HG03520 (cell line): Measurements from ENCODE around the gene MOB3B.
"Not testable (repeated sequence)": the region's sequence is repeated elsewhere in the genome, so short reads cannot be mapped to it uniquely, and the experiment has no call there.

Experiments
- ATAC-seq: cut with Tn5 transposase; IDR thresholded peaks from one replicate; pipeline ENCODE4 v1.9.1; 2021; ENCODE audit warnings: mild to moderate bottlenecking, moderate library complexity; ENCODE audit not compliant: unreplicated experiment

The MOB3B gene

DNA sequence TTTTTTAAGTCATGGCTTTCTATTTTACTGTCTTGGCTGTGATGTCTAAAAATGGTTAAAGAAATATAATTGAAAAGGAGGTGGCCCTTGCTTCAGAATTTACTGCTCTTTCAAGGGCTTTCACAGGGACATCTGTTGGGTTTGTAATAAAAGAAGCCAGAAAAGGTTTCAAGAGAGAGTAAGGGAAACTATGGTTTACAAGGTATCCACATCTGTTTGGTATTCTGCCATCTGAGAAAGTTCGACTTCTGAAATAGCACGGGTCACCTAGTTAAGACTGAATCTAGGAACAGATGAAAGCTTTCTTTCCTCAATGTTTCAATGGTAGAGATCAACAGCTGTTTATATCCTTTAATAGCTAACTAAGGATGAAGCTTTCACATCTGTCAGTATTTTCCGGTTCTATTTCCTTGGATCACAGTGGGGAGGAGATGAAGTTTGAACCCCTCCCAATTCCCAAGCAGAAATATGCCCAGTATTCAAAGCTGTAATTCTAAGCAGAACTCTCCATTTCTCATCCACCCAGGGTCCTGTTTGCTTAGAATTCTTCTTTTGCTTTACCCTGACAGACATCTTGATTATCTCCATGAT, 78.3 kb downstream of the MOB3B start:
- no peak for ATAC-seq

DNA sequence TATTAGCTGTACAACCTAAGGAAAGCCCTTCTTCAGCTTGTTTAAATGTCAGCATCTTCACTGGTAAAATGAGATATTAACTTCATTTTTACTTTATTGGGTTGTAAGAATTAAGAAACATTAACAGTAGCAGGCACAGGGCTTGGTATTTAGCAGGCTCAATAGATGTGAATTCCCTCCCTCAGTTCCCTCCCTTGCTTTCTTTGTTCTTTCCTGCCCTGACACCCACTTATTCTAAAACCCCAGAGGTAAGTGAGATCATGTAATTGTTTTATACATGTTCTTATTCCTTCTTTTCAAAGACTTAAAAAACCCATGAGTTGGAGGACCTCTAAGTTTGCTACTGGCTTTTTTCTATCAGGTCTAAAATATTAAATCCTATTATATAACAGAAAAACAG, 78.9 kb downstream of the MOB3B start:
- ATAC-seq: no peak

DNA sequence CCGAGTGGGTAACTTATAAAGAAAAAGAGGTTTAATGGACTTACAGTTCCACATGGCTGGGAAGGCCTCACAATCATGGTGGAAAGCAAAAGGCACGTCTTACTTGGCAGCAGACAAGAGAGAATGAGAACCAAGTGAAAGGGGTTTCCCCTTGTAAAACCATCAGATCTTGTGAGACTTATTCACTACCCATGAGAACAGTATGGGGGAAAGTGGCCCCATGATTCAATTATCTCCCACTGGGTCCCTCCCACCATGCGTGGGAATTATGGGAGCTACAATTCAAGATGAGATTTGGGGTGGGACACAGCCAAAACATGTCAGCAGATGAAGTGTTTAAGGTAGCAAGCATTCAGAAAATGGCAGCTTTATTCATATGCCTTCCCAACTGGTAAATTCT, 81.3 kb downstream of the MOB3B start:
- not testable (repeated sequence) for ATAC-seq

DNA sequence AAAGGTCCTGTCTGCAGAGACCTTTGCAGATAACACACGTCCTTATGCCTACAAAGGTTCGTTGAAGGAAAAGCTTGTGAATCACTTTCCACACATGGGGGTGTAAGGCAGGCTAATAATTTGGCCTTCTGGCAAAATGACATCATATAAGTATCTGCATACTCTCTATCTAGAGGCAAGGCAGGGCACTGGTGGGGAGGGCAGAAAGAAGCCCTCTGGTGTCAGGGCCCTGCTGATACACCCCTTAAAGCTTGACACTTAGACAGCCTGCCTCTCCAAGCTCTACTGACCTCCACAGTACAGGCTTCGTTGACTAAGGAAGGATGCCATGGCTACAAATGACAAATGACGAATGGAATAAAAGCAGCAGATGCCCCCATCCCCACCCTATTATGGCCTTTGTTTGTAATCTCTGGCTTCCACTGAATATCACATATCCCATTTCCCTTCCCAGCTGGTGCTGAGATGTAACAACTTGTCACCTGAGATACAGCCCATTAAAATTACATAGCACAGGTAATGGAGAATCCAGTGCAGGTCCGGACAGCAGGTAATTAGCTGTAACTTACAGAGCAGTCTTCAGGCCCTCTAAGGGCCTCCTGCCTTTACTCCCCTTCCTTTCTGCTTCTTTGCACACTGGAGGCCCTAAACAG, 82.5 kb downstream of the MOB3B start:
- no peak for ATAC-seq

DNA sequence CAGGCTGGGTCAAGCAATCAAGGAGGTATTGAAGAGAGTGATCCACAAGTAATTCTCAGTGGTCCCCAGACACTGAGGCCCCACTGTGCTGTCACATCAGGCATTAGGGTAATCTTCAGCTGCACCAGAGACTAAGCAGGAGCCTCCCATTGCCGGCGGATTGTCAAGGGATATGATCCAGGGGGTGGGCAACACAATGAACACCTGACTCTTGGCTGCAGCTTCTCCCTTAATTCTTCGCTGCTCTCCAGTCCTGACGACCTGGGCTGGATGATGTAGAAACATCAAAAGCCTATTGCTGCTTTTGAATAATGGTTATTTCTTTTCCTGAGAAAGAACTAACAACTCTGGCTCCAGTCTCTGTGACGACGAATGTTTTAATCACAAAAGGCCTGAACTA, 83.9 kb downstream of the MOB3B start:
- ATAC-seq: no peak

DNA sequence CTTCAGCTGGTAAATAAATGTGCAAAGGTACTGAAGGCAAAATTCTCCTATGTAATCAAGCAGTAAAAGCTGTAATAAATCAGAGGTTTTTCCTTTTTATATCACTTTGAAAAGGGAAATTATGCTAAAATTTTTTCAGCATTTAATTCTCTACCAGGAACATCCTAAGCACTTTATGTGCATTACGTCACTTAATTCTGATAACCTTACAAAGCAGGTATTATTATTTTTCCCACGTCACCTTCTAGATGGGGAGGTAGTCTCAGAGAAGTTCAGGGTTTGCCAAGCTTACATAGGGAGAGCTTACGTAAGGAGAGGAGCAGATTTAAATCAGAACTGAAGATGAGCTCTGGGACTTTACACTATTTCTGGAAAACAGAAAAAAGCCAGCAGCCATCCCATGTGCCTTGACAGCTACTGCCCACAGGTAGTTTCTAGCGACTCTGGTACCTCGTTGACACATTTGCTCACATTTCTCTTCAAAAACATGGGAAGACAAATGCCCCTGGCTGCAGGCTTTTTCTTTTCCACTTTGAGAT, 84.5 kb downstream of the MOB3B start:
- ATAC-seq: no peak

DNA sequence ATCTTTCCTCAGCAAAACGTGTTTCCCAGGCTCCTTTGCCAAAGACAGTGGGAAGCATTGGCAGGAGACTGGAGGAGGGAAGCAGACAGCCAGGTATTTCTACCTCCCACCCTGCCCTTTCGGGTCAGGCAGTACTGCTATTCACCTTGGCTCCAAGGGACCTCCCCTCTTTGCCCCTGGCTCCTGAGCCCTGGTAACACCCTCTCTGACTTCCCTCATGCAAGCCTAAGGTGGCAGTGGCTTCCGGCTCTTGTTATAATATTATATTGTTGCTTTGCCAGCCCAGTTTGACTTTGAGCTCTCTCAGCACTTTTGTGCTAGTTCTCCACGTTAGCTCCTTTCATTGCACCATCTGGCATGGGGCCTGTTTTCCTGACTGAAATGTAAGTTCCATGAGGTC, 87.2 kb downstream of the MOB3B start:
- ATAC-seq: no peak

DNA sequence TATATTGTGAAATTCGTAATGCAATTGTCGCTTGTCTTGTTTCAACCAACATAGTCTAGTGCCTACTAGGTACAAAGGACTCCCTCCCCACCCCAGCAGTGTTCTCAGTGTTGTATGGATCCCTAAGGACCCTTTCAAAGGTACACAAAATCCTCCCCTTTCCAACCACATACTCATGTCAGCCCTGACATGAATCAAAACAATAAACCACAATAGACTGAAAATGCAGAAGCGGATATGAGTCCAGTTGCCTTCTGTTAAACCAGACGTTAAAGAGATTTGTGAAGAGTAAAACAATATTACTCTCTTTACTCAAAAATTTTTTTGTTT, 87.9 kb downstream of the MOB3B start:
- peak; percentile 96 for ATAC-seq

DNA sequence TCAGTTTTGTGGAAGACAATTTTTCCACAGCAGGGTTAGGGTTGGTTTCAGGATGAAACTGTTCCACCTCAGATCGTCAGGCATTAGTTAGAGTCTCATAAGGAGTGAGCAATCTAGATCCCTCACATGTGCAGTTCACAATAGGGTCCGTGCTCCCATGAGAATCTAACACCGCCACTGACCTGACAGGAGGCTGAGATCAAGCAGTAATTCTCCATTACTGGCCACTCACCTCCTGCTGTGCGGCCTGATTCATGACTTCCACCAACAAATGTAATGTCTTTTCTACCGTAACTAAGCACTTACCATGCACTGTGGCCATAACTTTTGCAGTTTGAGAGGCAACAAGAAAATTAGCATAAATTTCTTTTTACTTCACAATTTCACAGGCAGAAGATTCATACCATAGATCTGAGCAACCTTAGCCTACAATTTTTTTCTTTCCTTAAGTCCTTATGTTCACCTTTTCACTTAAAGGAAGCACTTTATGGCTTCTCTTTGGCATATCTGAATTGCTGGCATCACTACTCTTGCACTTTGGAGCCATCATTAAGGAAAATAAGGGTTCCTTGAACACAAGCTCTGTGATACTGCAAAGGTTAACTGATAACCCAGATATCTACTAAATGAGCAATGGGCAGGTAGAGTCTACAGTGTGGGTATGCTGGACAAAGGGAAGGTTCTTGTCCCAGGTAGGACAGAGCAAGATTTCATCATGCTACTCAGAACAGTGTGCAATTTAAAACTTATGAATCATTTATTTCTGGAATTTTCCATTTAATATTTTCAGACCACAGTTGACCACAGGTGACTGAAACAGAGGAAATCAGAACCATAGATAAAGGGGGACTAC, 88.5 kb downstream of the MOB3B start:
- ATAC-seq: peak; percentile 14

DNA sequence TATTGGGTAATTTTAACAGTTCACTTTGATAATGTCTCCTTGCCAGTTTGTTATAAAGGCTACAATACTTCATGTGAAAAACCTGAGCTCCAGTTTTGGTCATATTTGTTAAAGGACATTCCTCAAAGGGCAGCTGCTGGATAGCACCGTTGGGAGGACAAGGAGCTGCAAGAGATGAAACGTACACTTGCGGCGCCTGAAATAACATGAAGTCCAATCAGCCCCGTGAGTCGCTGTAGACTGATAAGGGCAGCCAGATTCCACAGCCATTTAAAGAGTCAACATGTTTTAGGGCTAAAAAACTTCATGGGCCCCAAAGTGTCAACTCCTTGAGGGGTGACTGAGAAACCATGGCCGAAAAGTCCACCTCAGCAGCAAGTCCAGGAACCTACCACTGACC, 91.1 kb downstream of the MOB3B start:
- no peak for ATAC-seq

DNA sequence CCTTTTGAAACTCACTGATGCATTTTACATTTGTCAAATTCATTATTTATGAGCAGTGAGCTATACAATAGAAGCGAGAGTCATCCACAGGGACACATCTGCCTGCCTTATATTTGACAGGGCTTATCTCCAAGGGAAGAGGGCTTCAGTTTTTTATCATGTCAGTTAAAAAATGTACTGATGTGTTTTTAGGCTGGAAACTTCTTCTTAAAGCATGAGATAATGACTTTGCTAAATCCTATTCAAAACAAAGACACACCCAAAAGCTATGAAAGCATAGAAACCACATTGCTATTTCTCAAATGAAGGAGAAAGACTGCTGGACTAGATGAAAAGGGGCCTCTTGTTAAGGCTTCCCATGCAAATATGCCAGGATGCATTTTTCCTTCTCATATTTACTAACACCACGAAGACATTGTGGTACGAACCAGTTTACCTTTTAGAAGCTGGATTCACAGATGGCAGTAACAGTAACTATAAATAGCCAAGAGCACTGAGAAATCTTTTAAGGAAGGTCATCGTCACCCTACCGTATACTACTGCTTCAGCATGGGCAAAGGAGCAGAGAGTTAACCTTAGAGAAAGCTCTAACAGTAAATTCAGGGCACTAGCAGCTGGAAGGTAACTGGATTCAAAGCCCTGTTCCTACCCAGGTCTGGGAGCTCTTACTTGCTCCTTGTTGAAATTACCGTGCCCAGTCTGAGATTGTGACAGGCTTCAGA, 91.8 kb downstream of the MOB3B start:
- ATAC-seq: no peak

DNA sequence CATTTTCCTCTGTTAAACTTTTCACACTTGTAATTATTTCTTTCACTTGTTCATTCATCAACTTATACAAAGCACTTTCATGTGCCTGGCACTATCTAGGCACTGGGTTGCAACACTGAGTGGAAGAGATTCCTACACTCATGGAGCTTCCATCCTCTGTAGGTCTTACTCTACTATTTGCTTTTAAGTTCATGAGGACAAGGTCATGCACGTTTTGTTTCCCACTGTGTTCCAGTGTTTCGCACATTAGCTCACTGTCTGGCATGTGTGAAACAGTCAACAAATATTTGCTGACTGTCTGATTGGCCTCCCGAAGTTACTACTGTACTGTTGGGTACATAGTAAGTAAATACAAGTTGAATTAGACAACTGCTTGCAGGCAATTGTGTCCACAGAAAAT, 93.4 kb downstream of the MOB3B start:
- no peak for ATAC-seq

DNA sequence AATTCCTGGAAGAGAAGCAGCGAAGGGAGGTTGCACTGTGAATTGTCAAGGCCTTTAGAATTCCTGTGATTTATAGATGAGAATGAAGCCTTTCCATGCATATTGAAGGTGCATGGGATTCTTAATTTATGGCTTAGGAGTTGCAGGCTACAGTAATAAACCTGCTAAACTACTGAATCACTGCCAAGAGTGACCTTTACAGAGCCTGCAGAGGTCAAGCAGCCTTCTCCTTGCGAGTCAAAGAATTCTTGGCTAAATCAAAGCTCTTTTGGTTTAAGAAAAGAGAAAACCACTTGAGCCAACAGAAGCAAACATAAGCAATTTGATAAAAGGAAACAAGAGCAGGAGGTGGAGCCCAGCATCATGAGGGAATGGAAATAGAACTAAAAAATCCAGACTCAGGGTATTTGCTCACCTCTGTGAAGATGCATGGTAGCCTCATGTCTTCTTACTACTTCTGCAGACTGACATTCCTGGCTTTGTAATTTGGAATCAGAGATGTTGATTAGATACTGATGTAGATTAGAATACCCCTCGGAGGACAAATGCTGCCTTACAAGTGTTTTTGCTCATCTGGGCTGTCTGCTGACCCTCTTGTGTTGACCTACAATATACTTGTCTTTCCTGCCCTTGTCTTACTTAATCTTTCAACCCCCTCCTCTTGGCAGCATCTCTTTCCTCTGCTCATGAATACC, 95.8 kb downstream of the MOB3B start:
- no peak for ATAC-seq

DNA sequence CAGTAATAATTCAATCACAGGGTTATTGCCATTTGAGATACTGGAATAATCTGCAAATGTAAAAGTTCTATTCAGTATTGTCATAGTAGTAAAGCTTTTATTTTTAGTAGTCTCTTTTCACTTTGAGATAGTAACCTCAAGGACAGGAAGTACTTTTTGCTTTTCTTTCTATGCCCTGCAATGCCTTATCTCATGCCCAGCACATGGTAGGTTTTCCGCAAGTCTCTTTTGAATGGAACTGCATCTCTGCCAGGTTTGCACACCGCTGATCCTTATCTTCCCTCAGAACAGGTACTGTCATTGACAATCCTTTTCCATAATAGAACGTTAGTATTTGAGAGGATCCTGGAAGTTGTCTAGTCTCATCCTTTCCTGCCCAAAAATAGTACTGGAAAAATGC, 97.3 kb downstream of the MOB3B start:
- no peak for ATAC-seq

DNA sequence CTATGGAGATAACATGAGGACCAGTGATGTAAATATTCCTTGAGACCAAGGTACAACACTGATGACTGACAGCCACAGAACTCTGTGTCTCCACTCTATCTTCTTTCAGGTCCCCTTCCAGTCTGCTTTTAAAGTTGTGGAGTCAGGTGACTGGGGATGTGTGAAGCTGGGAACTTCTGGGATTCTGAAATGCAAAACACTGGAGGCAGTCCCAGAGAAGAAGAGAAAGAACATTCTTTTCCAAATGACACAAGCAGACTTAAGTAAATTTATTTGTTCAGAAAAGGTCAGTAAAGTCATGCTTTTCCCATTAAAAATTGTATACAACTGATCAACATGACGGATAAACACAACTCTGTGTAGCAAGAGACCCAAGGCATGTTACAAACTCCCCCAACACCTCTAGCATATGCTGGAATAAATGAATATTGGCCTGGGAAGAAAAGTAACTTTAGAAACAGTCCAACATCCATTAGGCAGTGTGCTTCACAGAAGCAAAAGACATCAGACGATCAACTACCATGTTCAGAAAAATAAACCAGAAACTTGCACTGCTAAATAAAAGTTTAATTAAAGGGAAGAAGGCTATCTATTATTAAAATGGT, 98.0 kb downstream of the MOB3B start:
- ATAC-seq: no peak

DNA sequence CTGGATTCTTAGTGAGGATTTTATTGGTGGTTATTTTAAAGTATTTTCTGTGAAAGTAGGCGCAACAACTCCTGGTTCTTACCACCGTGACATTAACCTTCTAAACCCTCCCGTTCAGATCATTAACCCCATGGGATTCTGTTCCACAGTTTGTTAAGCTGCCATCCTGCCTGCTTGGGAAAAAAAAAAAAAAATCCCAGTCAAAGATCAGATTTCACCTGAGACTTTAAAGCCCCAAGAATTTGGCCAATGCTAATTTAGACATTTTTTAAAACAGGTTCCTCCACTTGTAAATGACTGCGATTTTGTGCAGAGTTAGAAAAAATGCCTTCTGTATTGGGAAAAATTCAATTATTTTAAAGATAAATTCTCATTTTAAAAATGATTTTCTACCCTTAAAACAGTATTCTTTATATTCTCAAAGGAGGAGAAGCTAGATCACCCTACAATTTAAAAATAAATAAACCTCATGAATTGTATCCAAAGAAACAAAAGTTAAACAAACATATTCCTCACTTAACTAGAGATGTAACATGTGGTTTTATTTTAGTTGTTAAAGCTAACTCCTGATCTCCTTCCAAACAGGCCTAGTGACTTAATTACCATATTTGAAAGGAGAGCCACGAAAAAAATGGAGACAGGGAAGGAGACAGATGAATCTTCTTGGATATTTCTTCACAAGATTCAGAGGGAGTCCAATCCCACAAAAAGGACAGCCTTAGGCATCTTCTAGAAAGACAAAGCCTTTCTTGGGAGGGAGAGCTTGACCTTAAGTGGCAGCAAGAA, 98.7 kb downstream of the MOB3B start:
- no peak for ATAC-seq

DNA sequence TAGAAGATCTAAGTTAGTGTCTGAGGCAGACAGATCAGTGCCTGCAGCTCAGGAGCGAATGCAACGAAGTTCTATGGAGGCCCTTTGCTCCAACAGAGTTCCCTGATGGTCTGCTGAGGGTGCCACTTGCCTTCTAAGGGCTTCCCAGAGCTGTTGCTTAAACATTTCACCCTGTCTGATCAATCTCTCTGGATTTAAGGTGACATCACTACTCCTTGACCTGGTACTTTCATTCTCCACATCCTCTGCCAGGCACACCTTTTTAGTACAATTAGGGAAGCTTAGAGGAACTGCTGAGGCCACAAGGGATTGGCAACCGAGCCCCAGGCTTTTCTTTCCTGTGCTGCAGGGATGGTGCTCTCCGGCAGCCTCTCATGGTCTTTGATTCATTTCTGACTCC, 99.7 kb downstream of the MOB3B start:
- no peak for ATAC-seq

DNA sequence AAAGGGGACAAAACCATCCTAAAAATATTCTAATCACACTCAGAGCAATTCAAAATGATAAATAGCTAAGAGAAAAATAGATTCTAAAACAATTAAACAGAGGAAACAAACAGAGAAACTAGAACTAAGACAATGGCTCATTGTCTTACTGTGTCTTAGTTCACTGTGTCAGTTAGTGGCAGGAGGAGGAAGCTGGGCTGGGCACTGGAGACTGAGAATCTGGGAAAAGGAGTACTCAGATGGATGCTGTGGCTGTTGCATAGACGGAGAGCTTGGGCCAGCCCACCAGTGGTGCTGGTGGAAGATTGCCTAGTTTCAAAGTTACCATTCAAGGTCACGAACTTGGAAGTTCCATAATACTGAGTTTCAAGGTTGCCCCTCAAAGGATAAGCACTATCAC, 100.2 kb downstream of the MOB3B start:
- no peak for ATAC-seq

DNA sequence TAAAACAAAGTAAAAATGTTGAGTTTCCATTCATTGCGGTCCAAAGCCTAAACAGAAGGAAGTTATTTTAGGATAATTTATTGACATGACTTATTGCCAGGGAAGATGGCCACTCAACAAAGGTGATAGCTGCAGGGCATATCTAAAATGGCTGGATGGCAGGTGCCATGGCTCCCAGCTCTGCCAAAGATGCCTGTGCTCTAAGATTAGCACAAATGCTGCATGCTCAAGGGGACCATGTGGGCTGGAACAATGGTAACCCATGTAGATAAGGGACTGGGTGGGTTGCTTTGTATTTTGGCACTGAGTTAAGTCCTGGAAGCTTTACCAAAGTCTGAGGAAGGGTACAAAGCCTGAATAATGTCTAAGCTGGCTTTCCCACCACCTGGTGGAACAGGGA, 101.1 kb downstream of the MOB3B start:
- ATAC-seq: no peak

DNA sequence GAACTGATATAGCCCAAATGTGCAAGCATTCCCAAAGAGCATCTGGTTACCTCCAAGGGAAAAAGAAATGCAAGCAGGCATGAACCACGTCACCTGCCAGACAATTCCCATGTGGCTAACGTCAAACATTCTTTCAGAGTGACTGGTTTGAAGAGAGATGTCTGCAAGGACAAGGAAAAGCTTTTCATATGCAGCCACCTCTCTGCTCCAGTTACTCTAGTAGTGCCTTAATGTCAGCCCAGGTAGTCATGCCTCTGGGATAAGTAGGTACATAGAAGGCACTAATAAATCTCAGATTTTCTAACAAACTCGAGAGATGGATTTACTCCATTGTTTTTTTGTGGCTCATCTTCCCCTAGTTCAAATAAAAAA, 102.4 kb downstream of the MOB3B start:
- ATAC-seq: no peak
